ENCODE results near the gene SACM1L.

GRCh38 chr3:45654397-45654944 is 34.7 kb upstream of the SACM1L start:
- TF ChIP-seq NFE2L2 (IDR thresholded peaks at IDR 0.05; ENCODE audit: low read depth, low read length) (no peak), CTCF (conservative IDR thresholded peaks at IDR 0.05; ENCODE audit: low read depth, low read length) (no peak), POLR2A (IDR thresholded peaks at IDR 0.05; ENCODE audit: low read depth, low read length) (no peak), MAFK (IDR thresholded peaks at IDR 0.05; ENCODE audit: low read depth, low read length) (no peak), RAD21 (IDR thresholded peaks at IDR 0.05; ENCODE audit: low read length) (no peak), SMC3 (IDR thresholded peaks at IDR 0.05; ENCODE audit: low read depth, low read length) (no peak), BHLHE40 (IDR thresholded peaks at IDR 0.05; ENCODE audit: low read depth, low read length) (no peak), MXI1 (IDR thresholded peaks at IDR 0.05; ENCODE audit: borderline replicate concordance, low read depth, low read length) (no peak), FOS (IDR thresholded peaks at IDR 0.05; ENCODE audit: low read depth, low read length) (no peak), CHD1 (IDR thresholded peaks at IDR 0.05; ENCODE audit: low read depth, low read length) (no peak), CEBPB (IDR thresholded peaks at IDR 0.05; ENCODE audit: low read depth, low read length) (0 out of 2 replicates have a peak, but pooled peaks have one; percentile 1), USF2 (IDR thresholded peaks at IDR 0.05; ENCODE audit: low read depth, low read length) (no peak), RCOR1 (IDR thresholded peaks at IDR 0.05; ENCODE audit: insufficient replicate concordance, low read length) (no peak)

Measured in IMR-90 (cell line).